Measurements from ENCODE around the gene MIA.
"Not testable (repeated sequence)": the region's sequence is repeated elsewhere in the genome, so short reads cannot be mapped to it uniquely, and the experiment has no call there.

The MIA gene

GRCh38 chr19:40808497-40808896 lies 33.2 kb downstream of the MIA start:
- Histone ChIP-seq H2AFZ (ENCODE audit: low read depth, low read length, severe bottlenecking) (no peak overlapping the region), H3K4me2 (ENCODE audit: low read depth, low read length, poor library complexity, severe bottlenecking) (no peak overlapping the region), H3F3A (ENCODE audit: insufficient read depth) (peaks cover 3% of the 10 kb centered on the region; the same call in 1 of the 2 replicates), H3K9ac (ENCODE audit: low read length) (no peak overlapping the region), H3K27me3 (ENCODE audit: low read length) (no peaks in the 10 kb centered on the region), H3K9me3 (ENCODE audit: insufficient read depth, low read length) (no peaks in the 10 kb centered on the region), H3K27ac (ENCODE audit: low read depth, low read length) (no peak overlapping the region), H3K4me3 (ENCODE audit: insufficient read depth, low read length, poor library complexity, severe bottlenecking) (no peak overlapping the region), H3K9me2 (replicated peaks; ENCODE audit: insufficient read depth, low read length) (no peaks in the 10 kb centered on the region), H4K20me1 (ENCODE audit: low read depth, low read length) (no peaks in the 10 kb centered on the region), H3K36me3 (ENCODE audit: low read length) (no peaks in the 10 kb centered on the region), H3K79me2 (ENCODE audit: insufficient read depth, low read length) (peaks cover 32% of the 10 kb centered on the region)
- no peak for TF ChIP-seq CTCF (IDR thresholded peaks at IDR 0.05; ENCODE audit: insufficient read depth, low read length, poor library complexity, severe bottlenecking)
- TF ChIP-seq EZH2phosphoT487 (conservative IDR thresholded peaks at IDR 0.05; ENCODE audit: low read length) = no peak

- Histone ChIP-seq H3K27ac (ENCODE audit: low read depth, low read length) (no peak overlapping the region), H3K36me3 (ENCODE audit: low read length) (no peaks in the 10 kb centered on the region), H3K9ac (ENCODE audit: low read length) (no peak overlapping the region)
Observed at GRCh38 chr19:40809358-40810086, 34.2 kb downstream of the MIA start.

GRCh38 chr19:40810160-40810559 lies 34.8 kb downstream of the MIA start:
- TF ChIP-seq EZH2phosphoT487 (conservative IDR thresholded peaks at IDR 0.05; ENCODE audit: low read length) = no peak
- no peak for TF ChIP-seq CTCF (IDR thresholded peaks at IDR 0.05; ENCODE audit: insufficient read depth, low read length, poor library complexity, severe bottlenecking)
- Histone ChIP-seq H3K27me3 (ENCODE audit: low read length) (no peaks in the 10 kb centered on the region), H3K9ac (ENCODE audit: low read length) (no peak overlapping the region), H3K9me2 (replicated peaks; ENCODE audit: insufficient read depth, low read length) (no peaks in the 10 kb centered on the region), H2AFZ (ENCODE audit: low read depth, low read length, severe bottlenecking) (no peak overlapping the region), H3K9me3 (ENCODE audit: insufficient read depth, low read length) (no peaks in the 10 kb centered on the region), H3F3A (ENCODE audit: insufficient read depth) (no peaks in the 10 kb centered on the region), H4K20me1 (ENCODE audit: low read depth, low read length) (no peaks in the 10 kb centered on the region), H3K36me3 (ENCODE audit: low read length) (no peaks in the 10 kb centered on the region), H3K4me2 (ENCODE audit: low read depth, low read length, poor library complexity, severe bottlenecking) (no peak overlapping the region), H3K4me3 (ENCODE audit: insufficient read depth, low read length, poor library complexity, severe bottlenecking) (no peak overlapping the region), H3K27ac (ENCODE audit: low read depth, low read length) (no peak overlapping the region), H3K79me2 (ENCODE audit: insufficient read depth, low read length) (peaks cover 16% of the 10 kb centered on the region; the same call in 1 of the 2 replicates)

More at GRCh38 chr19:40809358-40810086, 34.2 kb downstream of the MIA start:
- H3K9me3 ChIP-seq (ENCODE audit: insufficient read depth, low read length) = no peaks in the 10 kb centered on the region
- TF ChIP-seq EZH2phosphoT487 (conservative IDR thresholded peaks at IDR 0.05; ENCODE audit: low read length) (no peak), CTCF (IDR thresholded peaks at IDR 0.05; ENCODE audit: insufficient read depth, low read length, poor library complexity, severe bottlenecking) (no peak)
- H2AFZ ChIP-seq (ENCODE audit: low read depth, low read length, severe bottlenecking) = no peak overlapping the region
- H3K79me2 ChIP-seq (ENCODE audit: insufficient read depth, low read length) = peaks cover 22% of the 10 kb centered on the region
- no peaks in the 10 kb centered on the region for H3K9me2 ChIP-seq (replicated peaks; ENCODE audit: insufficient read depth, low read length)
- no peaks in the 10 kb centered on the region for H3F3A ChIP-seq (ENCODE audit: insufficient read depth)
- H3K4me2 ChIP-seq (ENCODE audit: low read depth, low read length, poor library complexity, severe bottlenecking) = no peak overlapping the region
- no peaks in the 10 kb centered on the region for H3K27me3 ChIP-seq (ENCODE audit: low read length)
- H4K20me1 ChIP-seq (ENCODE audit: low read depth, low read length) = no peaks in the 10 kb centered on the region
- H3K4me3 ChIP-seq (ENCODE audit: insufficient read depth, low read length, poor library complexity, severe bottlenecking) = no peak overlapping the region

- not testable (repeated sequence) for H3K9me2 ChIP-seq (replicated peaks; ENCODE audit: insufficient read depth, low read length); H3F3A ChIP-seq (ENCODE audit: insufficient read depth); H3K27ac ChIP-seq (ENCODE audit: low read depth, low read length); H4K20me1 ChIP-seq (ENCODE audit: low read depth, low read length); H3K36me3 ChIP-seq (ENCODE audit: low read length); H3K9me3 ChIP-seq (ENCODE audit: insufficient read depth, low read length); H3K9ac ChIP-seq (ENCODE audit: low read length); H2AFZ ChIP-seq (ENCODE audit: low read depth, low read length, severe bottlenecking); H3K27me3 ChIP-seq (ENCODE audit: low read length)
- H3K4me3 ChIP-seq (ENCODE audit: insufficient read depth, low read length, poor library complexity, severe bottlenecking) = peak overlapping the region; percentile 33
- peaks cover 15% of the 10 kb centered on the region; the same call in 1 of the 2 replicates for H3K79me2 ChIP-seq (ENCODE audit: insufficient read depth, low read length)
- peak overlapping the region; percentile 48 for H3K4me2 ChIP-seq (ENCODE audit: low read depth, low read length, poor library complexity, severe bottlenecking)
Observed at GRCh38 chr19:40810649-40811408, 35.5 kb downstream of the MIA start.
